WTC11 (cell line): Measurements from ENCODE around the gene SND1. TPM values are rescaled to one million over a fixed set of nuclear protein-coding genes. Genes with fewer than 3 reads are reported as not detected.

ENCODE experiments used
- ATAC-seq: fragments of 200-7000 bp; cut with Tn5 transposase; 2 replicates; pipeline ENCODE4 v1.10.0; 2021; ENCODE audit warnings: mild to moderate bottlenecking, moderate library complexity
- CTCF ChIA-PET: fragments of 300-600 bp; sonication (Branson Sonifier 250); formaldehyde crosslinking; loops from one replicate; lab custom pipeline; 2021; ENCODE audit warnings: antibody characterized with exemption; lab: Charles Lee
- POLR2A ChIA-PET: fragments of 350-600 bp; sonication (Branson Sonifier 250); formaldehyde crosslinking; loops from one replicate; lab custom pipeline; 2021; ENCODE audit warnings: antibody characterized with exemption; lab: Charles Lee
- DNase-seq: peaks from one replicate; pipeline ENCODE4 v3.0.0; 2021; ENCODE audit warnings: low spot score
- H3K27ac Mint-ChIP-seq: 2 replicates; pipeline ENCODE4 v1.8.0; 2021; ENCODE audit warnings: mixed read lengths
- H3K27me3 Mint-ChIP-seq: 2 replicates; pipeline ENCODE4 v1.8.0; 2021; ENCODE audit warnings: low read depth, mild to moderate bottlenecking, moderate library complexity, mixed read lengths
- H3K36me3 Mint-ChIP-seq: 2 replicates; pipeline ENCODE4 v1.8.0; 2021; ENCODE audit warnings: mixed read lengths
- H3K4me1 Mint-ChIP-seq: 2 replicates; pipeline ENCODE4 v1.8.0; 2022; ENCODE audit warnings: mixed read lengths
- H3K4me3 Mint-ChIP-seq: 2 replicates; pipeline ENCODE4 v1.8.0; 2021; ENCODE audit warnings: mild to moderate bottlenecking, moderate library complexity, mixed read lengths
- H3K9me3 Mint-ChIP-seq: 2 replicates; pipeline ENCODE4 v1.8.0; 2021; ENCODE audit warnings: mixed read lengths
- CTCF ChIP-seq: fragments of 200-600 bp; IDR thresholded peaks from 2 replicates; pipeline ENCODE4 v1.8.0; 2022; ENCODE audit warnings: antibody characterized with exemption
- ERG ChIP-seq: fragments of 250-450 bp; sonication (Bioruptor Pico); IDR thresholded peaks from 2 replicates; pipeline ENCODE4 v1.8.0; 2021; ENCODE audit warnings: mild to moderate bottlenecking
- FOXP1 ChIP-seq: sonication (generic); formaldehyde crosslinking; IDR thresholded peaks from 2 replicates; pipeline ENCODE4 v1.8.0; 2022; ENCODE audit warnings: missing genetic modification reagents, mild to moderate bottlenecking, moderate library complexity, borderline replicate concordance
- NFE2L1 ChIP-seq: sonication (generic); formaldehyde crosslinking; IDR thresholded peaks from 2 replicates; pipeline ENCODE4 v1.8.1; 2023; ENCODE audit warnings: missing genetic modification reagents
- NR1H2 ChIP-seq: sonication (generic); formaldehyde crosslinking; IDR thresholded peaks from 2 replicates; pipeline ENCODE4 v1.9.0; 2021; ENCODE audit warnings: mild to moderate bottlenecking, moderate library complexity, missing genetic modification reagents
- NR3C1 ChIP-seq: sonication (generic); formaldehyde crosslinking; conservative IDR thresholded peaks from 2 replicates; pipeline ENCODE4 v1.8.1; 2023; ENCODE audit warnings: low read depth, mild to moderate bottlenecking, missing genetic modification reagents
- OVOL2 ChIP-seq: fragments of 250-450 bp; sonication (Bioruptor Pico); IDR thresholded peaks from 2 replicates; pipeline ENCODE4 v1.9.0; 2021; ENCODE audit warnings: mild to moderate bottlenecking, borderline replicate concordance
- PREB ChIP-seq: sonication (generic); formaldehyde crosslinking; IDR thresholded peaks from 2 replicates; pipeline ENCODE4 v1.8.1; 2022; ENCODE audit warnings: mild to moderate bottlenecking, missing genetic modification reagents, moderate library complexity, borderline replicate concordance
- RELA ChIP-seq: sonication (generic); formaldehyde crosslinking; IDR thresholded peaks from 2 replicates; pipeline ENCODE4 v1.8.1; 2022; ENCODE audit warnings: missing genetic modification reagents, mild to moderate bottlenecking, borderline replicate concordance
- RORB ChIP-seq: fragments of 250-450 bp; sonication (Bioruptor Pico); IDR thresholded peaks from 2 replicates; pipeline ENCODE4 v1.9.0; 2021; ENCODE audit warnings: mild to moderate bottlenecking
- SOX15 ChIP-seq: fragments of 250-450 bp; sonication (Bioruptor Pico); IDR thresholded peaks from 2 replicates; pipeline ENCODE4 v1.9.0; 2021; ENCODE audit warnings: mild to moderate bottlenecking
- TCF7 ChIP-seq: sonication (generic); formaldehyde crosslinking; IDR thresholded peaks from 2 replicates; pipeline ENCODE4 v1.8.0; 2022; ENCODE audit warnings: mild to moderate bottlenecking, low read depth, missing genetic modification reagents, moderate library complexity
- USF2 ChIP-seq: sonication (generic); formaldehyde crosslinking; IDR thresholded peaks from 2 replicates; pipeline ENCODE4 v1.8.1; 2023; ENCODE audit warnings: mild to moderate bottlenecking, missing genetic modification reagents, moderate library complexity
- ZBTB43 ChIP-seq: sonication (generic); formaldehyde crosslinking; IDR thresholded peaks from 2 replicates; pipeline ENCODE4 v1.8.1; 2023; ENCODE audit warnings: mild to moderate bottlenecking, missing genetic modification reagents
- ZNF219 ChIP-seq: sonication (generic); formaldehyde crosslinking; IDR thresholded peaks from 2 replicates; pipeline ENCODE4 v1.8.0; 2023; ENCODE audit warnings: missing genetic modification reagents, mild to moderate bottlenecking, borderline replicate concordance
- ZNF263 ChIP-seq: sonication (generic); formaldehyde crosslinking; IDR thresholded peaks from 2 replicates; pipeline ENCODE4 v1.8.1; 2022; ENCODE audit warnings: low read depth, mild to moderate bottlenecking, moderate library complexity, missing genetic modification reagents
- ZNF317 ChIP-seq: sonication (generic); formaldehyde crosslinking; IDR thresholded peaks from 2 replicates; pipeline ENCODE4 v1.8.1; 2023; ENCODE audit warnings: low read depth, mild to moderate bottlenecking, moderate library complexity, missing genetic modification reagents, borderline replicate concordance
- ZNF512 ChIP-seq: sonication (generic); formaldehyde crosslinking; IDR thresholded peaks from 2 replicates; pipeline ENCODE4 v1.8.1; 2022; ENCODE audit warnings: missing genetic modification reagents, borderline replicate concordance
- ZNF532 ChIP-seq: fragments of 250-450 bp; sonication (Bioruptor Pico); IDR thresholded peaks from 2 replicates; pipeline ENCODE4 v1.9.0; 2021; ENCODE audit warnings: mild to moderate bottlenecking, borderline replicate concordance
- ZSCAN18 ChIP-seq: fragments of 250-450 bp; sonication (Bioruptor Pico); IDR thresholded peaks from 2 replicates; pipeline ENCODE4 v2.1.2; 2022; ENCODE audit warnings: mild to moderate bottlenecking, moderate library complexity
- total RNA-seq: library from RNA; stranded (reverse); gene quantifications from 3 replicates; pipeline ENCODE4 v1.2.3, GENCODE V29; 2021

SND1 gene
- total RNA-seq, 1 experiment from 2014 or later = 261 TPM

GRCh38 chr7:127819975-127820731 is 168.2 kb downstream of the SND1 start:
- H3K27me3 Mint-ChIP-seq = no peaks in the 10 kb centered on the region
- ChIA-PET CTCF (interaction anchor here (0.9 to 1.5 kb wide), 2 partner anchors 112 to 389 kb away, joined by 3 read pairs; no protein-coding TSS in a partner anchor), POLR2A (no interaction called here)
- DNase-seq = no peak
- H3K9me3 Mint-ChIP-seq = no peaks in the 10 kb centered on the region
- no peak overlapping the region for H3K4me3 Mint-ChIP-seq
- H3K4me1 Mint-ChIP-seq = peaks cover 63% of the 10 kb centered on the region
- no peaks in the 10 kb centered on the region for H3K36me3 Mint-ChIP-seq
- no peak for ATAC-seq
- no peak overlapping the region; the same call in 1 of the 2 replicates for H3K27ac Mint-ChIP-seq
- TF ChIP-seq ERG = no peak
- TF ChIP-seq SOX15 (CRISPR knock-in tag) = no peak
- no peak for TF ChIP-seq CTCF
- TF ChIP-seq ZNF317 (CRISPR knock-in tag) = no peak
- no peak for TF ChIP-seq ZNF219 (CRISPR knock-in tag)
- TF ChIP-seq ZBTB43 (CRISPR knock-in tag) = no peak
- no peak for TF ChIP-seq RORB (CRISPR knock-in tag)
- no peak for TF ChIP-seq ZNF532 (CRISPR knock-in tag)
- no peak for TF ChIP-seq TCF7 (CRISPR knock-in tag)
- no peak for TF ChIP-seq RELA (CRISPR knock-in tag)

- H3K27me3 Mint-ChIP-seq = no peaks in the 10 kb centered on the region
- ChIA-PET CTCF (interaction anchor here (0.9 to 1.5 kb wide), 2 partner anchors 112 to 389 kb away, joined by 3 read pairs; no protein-coding TSS in a partner anchor), POLR2A (no interaction called here)
- peaks cover 57% of the 10 kb centered on the region for H3K4me1 Mint-ChIP-seq
- DNase-seq (no peak), ATAC-seq (no peak)
- no peaks in the 10 kb centered on the region for H3K36me3 Mint-ChIP-seq
- no peak overlapping the region; the same call in 1 of the 2 replicates for H3K27ac Mint-ChIP-seq
- H3K9me3 Mint-ChIP-seq = no peaks in the 10 kb centered on the region
- H3K4me3 Mint-ChIP-seq = no peak overlapping the region
- TF ChIP-seq OVOL2 (CRISPR knock-in tag) (no peak), ZSCAN18 (CRISPR knock-in tag) (no peak), ZNF512 (CRISPR knock-in tag) (no peak), USF2 (no peak), SOX15 (CRISPR knock-in tag) (no peak), NR3C1 (CRISPR knock-in tag) (no peak), ZNF263 (CRISPR knock-in tag) (no peak), NFE2L1 (CRISPR knock-in tag) (no peak), FOXP1 (CRISPR knock-in tag) (no peak), PREB (no peak), NR1H2 (no peak)
Measured at GRCh38 chr7:127820732-127821085, 168.7 kb downstream of the SND1 start.
